ENCODE data around the gene GPC5.
"Not testable (repeated sequence)": the region's sequence is repeated elsewhere in the genome, so short reads cannot be mapped to it uniquely, and the experiment has no call there.

Gene GPC5

DNA sequence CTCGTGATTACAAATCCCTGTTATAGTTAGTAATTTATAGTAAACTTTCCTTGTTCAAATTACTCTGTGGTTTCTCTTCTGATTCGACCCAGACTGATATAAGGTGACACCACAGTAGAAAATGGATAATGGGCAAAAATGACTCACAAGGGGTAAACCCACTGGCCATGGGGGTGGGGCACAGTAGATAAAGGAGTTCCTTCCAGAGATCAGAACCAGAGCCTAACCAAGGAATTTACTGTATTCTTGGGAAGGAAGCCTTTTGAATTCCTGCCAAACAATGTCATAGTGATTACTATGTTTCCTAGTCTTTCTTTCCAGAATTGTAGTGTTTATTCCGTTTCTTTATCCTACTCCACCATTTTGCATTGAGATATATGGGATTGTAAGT, 29.0 kb upstream of the GPC5 start:
- no peak for DNase-seq

- no peak for DNase-seq
These were observed 27.9 kb upstream of the GPC5 start for GRCh38 chr13:91370501-91370900.

GRCh38 chr13:91372911-91373310, 25.5 kb upstream of the GPC5 start:
- no peak for DNase-seq

DNA sequence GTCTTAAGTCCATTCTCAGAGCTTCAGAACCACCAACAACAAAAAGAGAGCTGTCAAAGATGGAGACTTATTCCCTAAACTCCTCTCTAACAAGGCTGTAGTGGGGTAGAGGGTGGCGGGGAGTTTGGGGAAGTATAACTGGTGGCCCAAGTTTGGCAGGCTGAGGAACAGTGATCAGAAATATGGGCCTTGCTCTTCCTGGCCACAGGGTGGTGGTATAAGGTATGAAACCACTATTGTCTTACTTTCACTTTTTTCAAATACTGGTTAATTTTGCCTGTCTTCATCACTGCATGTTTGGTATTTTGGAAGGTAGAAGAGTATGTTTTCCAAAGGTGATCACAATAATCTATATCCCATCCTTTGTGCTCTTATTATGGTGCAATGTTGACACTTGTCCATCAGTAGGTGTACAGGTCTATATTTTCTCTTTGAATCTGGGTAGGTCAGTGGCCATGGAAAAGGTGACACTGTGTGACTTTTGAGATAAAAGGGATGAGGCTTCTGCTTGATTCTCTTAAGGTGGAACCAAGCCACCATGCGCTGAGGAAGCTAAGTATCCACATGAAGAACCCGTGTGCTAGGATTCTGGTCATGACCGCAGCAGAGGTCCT, 23.2 kb upstream of the GPC5 start:
- DNase-seq, result peak; percentile 64

- DNase-seq, result peak; percentile 18
These were observed 17.1 kb upstream of the GPC5 start for GRCh38 chr13:91381371-91381770.

DNA sequence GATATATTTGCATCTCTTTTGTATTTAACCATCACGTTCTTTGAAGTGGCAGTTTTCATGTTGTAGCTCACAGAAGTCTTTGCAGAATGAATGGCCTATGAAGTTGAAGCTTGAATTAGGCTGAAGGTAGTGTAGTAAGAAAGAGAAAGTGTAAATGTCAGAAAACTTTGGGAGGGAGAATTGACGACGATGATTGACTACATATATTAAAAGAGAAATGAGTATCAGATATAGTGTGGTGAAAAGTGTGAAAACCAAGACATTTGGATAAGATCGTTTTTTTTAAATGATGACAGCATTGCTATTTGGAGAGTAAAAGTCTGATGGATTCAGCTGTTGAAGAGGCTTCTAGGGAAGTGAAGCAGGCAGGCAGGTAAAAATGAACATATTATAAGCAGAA, 14.6 kb upstream of the GPC5 start:
- DNase-seq, result no peak

- DNase-seq, result no peak
These were observed 13.5 kb upstream of the GPC5 start for GRCh38 chr13:91384896-91385295.

GRCh38 chr13:91389186-91389585, 9.2 kb upstream of the GPC5 start:
- no peak for DNase-seq

GRCh38 chr13:91397595-91397994, 826 bp upstream of the GPC5 start:
- no peak for DNase-seq

GRCh38 chr13:91399189-91400062, 1.0 kb downstream of the GPC5 start:
- DNase-seq, result no peak

DNA sequence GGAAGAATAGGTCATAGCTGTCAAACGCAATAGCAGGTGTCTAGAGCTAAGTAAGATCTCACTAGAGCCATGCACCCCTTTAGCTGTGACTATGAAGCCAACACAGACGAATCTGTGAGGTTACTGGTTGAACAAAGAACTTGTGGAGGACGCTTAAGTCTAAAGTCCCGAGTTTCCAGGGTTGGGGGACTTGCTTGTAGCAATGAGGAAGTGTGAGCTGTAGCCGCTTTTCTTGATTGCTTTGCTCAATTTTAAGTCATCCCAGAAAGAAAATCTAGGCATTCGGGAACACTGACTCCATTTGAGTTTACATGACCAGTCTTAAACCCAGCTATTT, 1.6 kb downstream of the GPC5 start:
- no peak for DNase-seq

- DNase-seq, result no peak
These were observed 2.2 kb downstream of the GPC5 start for GRCh38 chr13:91400671-91401070.

- no peak for DNase-seq
These were observed 3.5 kb downstream of the GPC5 start for GRCh38 chr13:91401920-91402319.

DNA sequence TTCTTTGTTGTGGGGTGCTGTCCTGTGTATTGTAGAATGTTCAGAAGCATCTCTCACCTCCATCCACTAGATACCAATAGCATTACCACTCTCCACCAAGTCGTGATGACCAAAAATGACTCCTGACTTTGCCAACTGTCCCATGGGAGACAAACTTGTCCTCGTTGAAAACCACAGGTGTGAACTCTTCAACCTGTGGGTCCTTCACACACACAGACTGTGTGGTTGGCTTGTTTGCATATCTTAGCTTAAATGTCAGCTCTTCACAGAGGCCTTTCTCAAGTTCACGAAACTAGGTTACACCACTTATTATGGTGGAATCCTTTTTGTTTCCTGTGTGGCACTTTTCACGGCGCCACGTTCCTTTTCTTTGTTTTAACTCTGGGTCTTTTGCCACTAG, 6.8 kb downstream of the GPC5 start:
- DNase-seq, result no peak

DNA sequence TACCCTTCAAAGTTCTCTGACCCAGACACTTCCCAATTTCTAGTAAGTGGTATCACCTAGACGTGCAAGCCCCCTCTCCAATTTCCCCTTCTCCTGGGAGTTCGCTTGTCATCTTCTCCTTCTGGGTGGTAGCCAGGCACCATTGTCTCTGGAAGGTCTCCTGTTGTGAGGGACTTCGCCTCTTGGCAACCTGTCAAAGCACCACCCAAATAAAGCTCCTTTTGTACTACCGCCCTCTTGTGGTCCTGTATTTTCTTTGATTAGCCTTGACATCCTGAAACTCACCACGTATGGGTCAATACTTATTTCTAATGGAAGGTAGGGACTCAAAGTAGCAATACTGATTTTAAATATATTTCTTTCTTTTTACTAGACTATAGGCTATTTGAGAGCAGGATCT, 8.2 kb downstream of the GPC5 start:
- no peak for DNase-seq

GRCh38 chr13:91408971-91409370, 10.6 kb downstream of the GPC5 start:
- no peak for DNase-seq

- DNase-seq, result not testable (repeated sequence)
These were observed 18.2 kb downstream of the GPC5 start for GRCh38 chr13:91416579-91416978.

- DNase-seq, result no peak
These were observed 19.4 kb downstream of the GPC5 start for GRCh38 chr13:91417660-91418325.

DNA sequence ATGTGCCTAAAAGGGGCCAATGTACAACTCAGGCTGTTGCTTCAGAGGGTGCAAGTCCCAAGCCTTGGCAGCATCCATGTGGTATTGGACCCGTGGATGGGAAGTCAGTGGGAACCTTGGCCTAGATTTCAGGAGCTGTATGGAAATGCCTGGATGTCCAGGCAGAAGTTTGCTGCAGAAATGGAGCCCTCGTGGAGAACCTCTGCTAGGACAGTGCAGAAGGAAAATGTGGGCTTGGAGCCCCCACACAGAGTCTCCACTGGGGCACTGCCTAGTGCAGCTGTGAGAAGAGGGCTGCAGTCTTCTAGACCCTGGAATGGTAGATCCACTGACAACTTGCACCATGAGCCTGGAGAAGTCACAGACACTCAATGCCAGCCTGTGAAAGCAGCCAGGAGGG, 28.5 kb downstream of the GPC5 start:
- DNase-seq, result no peak

- not testable (repeated sequence) for DNase-seq
These were observed 40.3 kb downstream of the GPC5 start for GRCh38 chr13:91438674-91439073.

- no peak for DNase-seq
These were observed 52.5 kb downstream of the GPC5 start for GRCh38 chr13:91450913-91451312.

GRCh38 chr13:91454666-91455065, 56.2 kb downstream of the GPC5 start:
- no peak for DNase-seq

DNA sequence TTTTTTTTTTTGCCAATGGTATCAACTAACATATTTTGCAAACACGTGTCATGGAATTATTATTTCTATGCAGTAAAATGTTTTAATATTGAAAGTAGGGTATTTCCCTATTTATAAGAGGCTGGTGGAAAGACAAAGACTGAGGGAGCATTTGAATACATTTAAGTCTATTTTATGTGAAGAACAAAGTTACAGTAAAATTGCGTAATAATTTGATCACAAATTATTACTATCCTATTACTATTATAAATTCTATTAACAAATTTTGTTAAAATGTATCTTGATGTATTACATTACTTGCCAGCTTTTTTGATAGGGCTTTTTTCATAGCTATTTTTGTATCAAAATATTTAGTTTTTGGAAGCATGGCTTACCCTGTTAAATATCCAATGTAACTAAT, 58.4 kb downstream of the GPC5 start:
- no peak for DNase-seq

DNA sequence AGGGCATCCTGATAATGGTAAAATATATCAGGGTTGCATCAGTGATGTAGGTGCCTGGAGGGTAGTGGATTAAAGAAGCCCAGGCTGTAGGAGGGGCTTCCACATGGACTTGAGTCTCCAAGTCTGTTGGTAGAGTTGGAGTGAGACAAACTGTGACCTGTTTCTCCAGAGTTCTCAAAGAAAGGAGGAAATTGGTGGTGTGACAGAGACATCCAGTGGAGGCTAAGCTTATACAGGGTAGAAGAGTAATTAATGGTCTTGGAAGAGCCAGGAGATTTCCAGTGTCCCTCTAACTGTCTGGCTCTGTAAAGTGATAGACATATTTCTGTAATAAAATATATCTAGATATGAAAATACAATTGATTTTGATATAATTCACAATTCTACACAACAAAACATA, 61.1 kb downstream of the GPC5 start:
- no peak for DNase-seq
